Dermis blood vessel endothelial cell (primary cell): Measurements from ENCODE around the gene BIK. TPM values are rescaled to one million over a fixed set of nuclear protein-coding genes. Genes with fewer than 3 reads are reported as not detected.
A peak's percentile ranks its signal among the peaks of the same experiment; 100 is the strongest.

Experiments
- DNase-seq: peaks from one replicate; pipeline ENCODE4 v3.0.0; 2010
- total RNA-seq: library from RNA; depleted of rRNA; stranded (reverse); fragments of >200 nt; gene quantifications from 2 replicates; pipeline ENCODE4 v1.2.3, GENCODE V29; 2014

Gene BIK
- total RNA-seq, 1 donor from 2014 or later = 1.9 TPM

DNA sequence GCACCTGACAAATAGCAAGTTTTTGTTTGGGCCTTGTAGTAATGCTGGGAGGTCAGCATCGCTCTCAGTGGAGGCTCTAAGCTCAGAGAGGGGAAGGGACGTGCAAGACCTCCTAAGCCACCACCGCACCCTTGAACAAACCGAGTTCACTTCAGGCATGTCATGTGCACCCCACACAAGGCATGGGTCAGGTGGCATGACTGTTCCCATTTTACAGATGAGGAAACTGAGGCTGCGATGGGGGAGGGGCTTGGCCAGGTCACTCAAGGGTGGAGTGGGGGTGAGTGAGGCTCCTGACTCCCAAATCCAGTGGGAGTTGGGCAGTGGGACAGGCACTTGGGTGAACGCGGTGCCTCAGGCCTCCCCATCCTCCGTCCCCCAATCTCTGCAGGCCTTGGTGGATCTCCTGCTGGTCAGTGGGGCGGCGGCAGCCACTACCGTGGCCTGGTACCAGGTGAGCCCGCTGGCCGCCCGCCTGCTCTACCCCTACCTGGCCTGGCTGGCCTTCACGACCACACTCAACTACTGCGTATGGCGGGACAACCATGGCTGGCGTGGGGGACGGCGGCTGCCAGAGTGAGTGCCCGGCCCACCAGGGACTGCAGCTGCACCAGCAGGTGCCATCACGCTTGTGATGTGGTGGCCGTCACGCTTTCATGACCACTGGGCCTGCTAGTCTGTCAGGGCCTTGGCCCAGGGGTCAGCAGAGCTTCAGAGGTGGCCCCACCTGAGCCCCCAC, 52.0 kb downstream of the BIK start:
- no peak for DNase-seq

GRCh38 chr22:43163241-43163795, 52.8 kb downstream of the BIK start:
- no peak for DNase-seq

DNA sequence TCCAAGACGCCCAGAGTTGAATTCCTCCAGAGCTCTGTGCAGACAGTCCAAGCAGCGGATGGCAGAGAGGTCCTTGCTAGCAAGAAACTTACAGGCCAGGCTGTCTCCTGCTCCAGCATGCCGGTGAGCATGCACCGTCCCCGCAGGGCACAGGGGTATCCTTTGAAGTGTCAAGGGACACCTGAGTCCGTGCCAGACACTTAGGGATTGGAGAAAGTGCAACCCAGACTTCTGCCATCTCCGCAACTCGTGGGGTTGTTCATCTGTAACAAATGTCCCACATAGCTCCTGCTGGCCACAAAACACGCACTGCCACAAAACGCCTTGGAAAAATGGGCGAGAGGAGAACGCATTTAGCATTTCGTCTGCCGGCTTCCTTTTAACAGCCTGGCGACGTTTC, 54.1 kb downstream of the BIK start:
- peak; percentile 26 for DNase-seq

DNA sequence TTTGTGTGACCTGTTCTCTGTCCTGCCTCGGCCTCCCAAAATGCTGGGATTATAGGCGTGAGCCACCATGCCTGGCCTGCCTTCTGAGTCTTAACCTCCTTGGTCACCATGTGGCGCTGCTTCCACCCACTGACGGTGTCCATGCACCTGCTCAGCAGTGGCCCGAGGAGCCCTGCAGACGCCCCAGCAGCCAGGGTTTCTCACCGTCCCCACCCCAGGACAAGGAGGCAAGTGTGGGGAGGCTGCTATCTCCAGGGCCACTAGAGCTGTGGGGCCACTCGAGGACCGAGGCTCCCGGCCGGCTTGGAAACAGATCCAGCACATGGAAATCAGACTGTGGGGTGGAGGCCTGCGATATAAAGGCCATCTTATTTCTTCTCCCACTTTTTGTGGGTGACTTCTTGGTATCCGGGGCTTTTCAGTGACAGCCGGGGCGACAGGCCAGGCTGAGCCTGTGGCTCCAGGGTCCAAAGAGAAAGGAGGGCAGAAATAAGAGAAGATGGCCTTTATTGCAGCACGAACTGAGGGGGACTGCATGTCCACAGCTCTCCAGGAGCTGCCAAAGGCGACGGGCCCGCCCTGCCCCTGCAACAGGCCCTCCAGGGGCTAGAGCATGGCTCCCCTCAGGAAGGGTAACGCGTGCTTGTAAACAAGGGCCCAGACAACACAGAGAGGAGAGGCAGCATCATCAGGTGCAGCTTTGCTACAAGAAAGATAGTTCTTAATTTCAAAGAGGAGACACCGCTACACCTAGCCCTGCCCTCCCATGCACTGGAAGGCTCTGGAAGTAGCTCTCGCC, 55.8 kb downstream of the BIK start:
- DNase-seq = no peak

GRCh38 chr22:43167001-43167589, 56.5 kb downstream of the BIK start:
- no peak for DNase-seq

GRCh38 chr22:43168471-43169309, 58.1 kb downstream of the BIK start:
- DNase-seq = no peak

GRCh38 chr22:43169310-43170130, 59.0 kb downstream of the BIK start:
- DNase-seq = no peak

- no peak for DNase-seq
Measured at GRCh38 chr22:43170131-43170480, 59.6 kb downstream of the BIK start.

DNA sequence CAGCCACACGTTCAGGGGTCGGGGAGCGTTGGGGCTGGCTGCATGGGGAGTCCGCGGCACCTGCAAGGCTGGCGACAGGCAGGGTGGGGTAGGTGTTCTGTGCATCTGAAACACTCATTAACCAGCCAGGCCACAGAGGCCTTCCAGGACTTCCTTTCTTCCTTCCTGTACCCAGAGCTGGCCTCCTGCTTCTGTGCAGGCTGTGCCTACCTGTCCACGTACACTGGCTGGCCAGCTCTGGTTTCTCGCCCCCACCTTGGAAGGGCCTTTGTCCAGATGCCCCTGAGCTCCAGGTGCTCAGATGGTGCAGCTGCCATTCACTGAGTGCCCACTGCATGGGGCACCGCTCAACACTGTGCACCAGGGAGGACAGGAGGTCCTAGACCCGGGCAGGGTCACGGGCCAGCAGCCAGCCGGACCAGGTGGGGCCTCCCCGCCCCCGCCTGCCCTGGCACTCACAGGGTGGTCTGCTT, 60.5 kb downstream of the BIK start:
- DNase-seq = no peak

- no peak for DNase-seq
Measured at GRCh38 chr22:43171607-43172006, 61.1 kb downstream of the BIK start.

- DNase-seq = no peak
Measured at GRCh38 chr22:43172191-43172590, 61.6 kb downstream of the BIK start.

DNA sequence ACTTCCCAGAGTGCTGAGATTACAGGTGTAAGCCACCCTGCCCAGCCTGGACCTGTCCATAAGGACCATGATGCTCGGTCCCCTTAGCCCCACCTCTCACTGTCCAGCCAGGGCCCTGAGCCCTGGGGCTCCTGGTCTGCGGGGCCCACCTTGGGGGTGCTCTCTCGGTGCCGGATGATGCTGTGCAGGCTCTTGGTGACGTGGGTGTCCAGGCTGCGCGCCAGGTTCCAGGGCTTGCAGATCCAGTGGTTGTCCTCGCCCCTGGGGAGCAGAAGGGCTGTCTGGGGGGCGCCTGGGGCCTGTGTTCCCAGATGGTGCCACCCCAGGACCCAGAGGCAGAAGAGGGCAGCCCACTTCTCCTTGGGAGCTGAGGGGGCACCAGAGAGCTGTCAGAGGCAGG, 63.0 kb downstream of the BIK start:
- DNase-seq = no peak

- no peak for DNase-seq
Measured at GRCh38 chr22:43173976-43174720, 63.6 kb downstream of the BIK start.

- DNase-seq = no peak
Measured at GRCh38 chr22:43174941-43175531, 64.5 kb downstream of the BIK start.

DNA sequence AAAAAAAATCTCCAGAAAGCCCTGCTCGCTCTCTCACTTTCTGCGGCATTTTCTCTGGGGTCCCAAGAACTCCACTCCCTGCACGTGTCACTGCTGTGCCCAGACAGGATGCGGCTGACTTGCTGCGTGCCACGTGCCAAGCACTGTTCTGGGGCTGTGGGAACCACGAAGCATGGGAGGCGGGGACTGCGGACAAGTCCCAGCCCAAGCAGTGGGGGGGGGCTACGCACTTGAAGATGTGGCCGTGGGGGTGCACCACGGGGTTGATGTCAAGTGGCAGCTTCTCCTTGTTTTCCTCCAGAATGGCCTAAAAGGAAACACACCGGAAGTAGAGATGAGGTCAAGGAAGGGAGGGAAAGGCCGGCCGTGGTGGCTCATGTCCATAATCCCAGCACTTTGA, 65.5 kb downstream of the BIK start:
- peak; percentile 21 for DNase-seq

DNA sequence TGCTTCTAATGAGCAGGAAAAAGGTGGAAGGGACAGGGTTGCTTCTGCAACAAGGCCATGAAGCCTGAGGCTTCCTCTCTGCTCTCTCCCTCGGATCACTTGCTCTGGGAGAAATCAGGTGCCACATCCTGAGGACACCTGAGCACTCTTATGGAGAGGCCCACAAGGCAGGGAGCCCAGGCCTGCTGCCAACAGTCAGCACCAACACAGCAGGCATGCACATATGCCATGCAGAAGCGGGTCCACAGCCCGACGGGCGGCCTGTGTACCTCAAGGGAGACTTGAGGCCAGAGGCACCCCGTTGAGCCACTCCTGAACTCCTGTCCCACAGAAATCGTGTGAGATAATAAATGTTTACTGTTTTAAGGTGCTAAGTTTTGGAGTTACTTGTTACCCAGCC, 66.9 kb downstream of the BIK start:
- no peak for DNase-seq
